ENCODE measurements around the gene NR2C2. TPM values are rescaled to one million over a fixed set of nuclear protein-coding genes. Genes with fewer than 3 reads are reported as not detected.

The NR2C2 gene
- total RNA-seq, 4 donors from 2014 or later, result 32.2 to 60.6 (median 47.8) TPM

GRCh38 chr3:14949126-14949525, 1.7 kb downstream of the NR2C2 start:
- Histone ChIP-seq H3K4me1 (peaks cover 18 to 60% (median 23%) of the 10 kb centered on the region in 4 donors), H3K9me3 (no peaks in the 10 kb centered on the region), H3K4me3 (peak overlapping the region; percentile 54 to 97 (median 88)), H3K27ac (peak overlapping the region; percentile 99 to 100 (median 99)), H3K36me3 (peaks cover 0 to 16% (median 4%) of the 10 kb centered on the region in 4 donors), H3K27me3 (no peaks in the 10 kb centered on the region)
- in situ Hi-C loops (cut with MboI; ENCODE audit: low pct_ligation_motif_present in 1 of 4, low pct_unique_long_range_greater_than_20kb in 1 of 4, low sequenced_read_pairs in 3 of 4) (no loop called here), intact Hi-C loops (cut with DNase I; ENCODE audit: low total_unique reads) (loop anchor here (10.0 kb wide), 1 partner anchor 116 kb away; the partner anchor contains the start of gene MRPS25)
- TF ChIP-seq EP300 (IDR thresholded peaks at IDR 0.05; ENCODE audit: low read depth) (no peak), CTCF (IDR thresholded peaks at IDR 0.05) (no peak), POLR2AphosphoS5 (IDR thresholded peaks at IDR 0.05) (no peak), POLR2A (IDR thresholded peaks at IDR 0.05) (no peak)
- WGBS, 2 donors (ENCODE audit: low coverage in 1 of 2), result 46 to 57% methylated on average over 1 to 5 of the region's 5 CpGs
- DNase-seq, result no peak

GRCh38 chr3:14950274-14950673, 2.9 kb downstream of the NR2C2 start:
- peaks cover 0 to 5% (median 2%) of the 10 kb centered on the region in 4 donors for H3K36me3 ChIP-seq
- in situ Hi-C loops (cut with MboI; ENCODE audit: low pct_ligation_motif_present in 1 of 4, low pct_unique_long_range_greater_than_20kb in 1 of 4, low sequenced_read_pairs in 3 of 4), result no loop called here
- H3K4me3 ChIP-seq, result no peak overlapping the region
- no peak overlapping the region for H3K27ac ChIP-seq
- peaks cover 17 to 50% (median 23%) of the 10 kb centered on the region in 4 donors for H3K4me1 ChIP-seq
- 92 to 93% methylated on average over 2 of the region's 2 CpGs for WGBS, 2 donors (ENCODE audit: low coverage in 1 of 2)
- DNase-seq, result no peak
- H3K9me3 ChIP-seq, result no peaks in the 10 kb centered on the region
- TF ChIP-seq CTCF (IDR thresholded peaks at IDR 0.05) (no peak), EP300 (IDR thresholded peaks at IDR 0.05; ENCODE audit: low read depth) (no peak), POLR2A (IDR thresholded peaks at IDR 0.05) (no peak), POLR2AphosphoS5 (IDR thresholded peaks at IDR 0.05) (no peak)
- intact Hi-C loops (cut with DNase I; ENCODE audit: low total_unique reads), result no loop called here
- H3K27me3 ChIP-seq, result no peaks in the 10 kb centered on the region

- WGBS, 2 donors (ENCODE audit: low coverage in 1 of 2), result 86% methylated on average over 1 of the region's 1 CpG; no CpG with 5 or more reads in 1 of the 2 donors
Observed at GRCh38 chr3:14957153-14957552, 9.8 kb downstream of the NR2C2 start.

GRCh38 chr3:14957925-14958324, 10.5 kb downstream of the NR2C2 start:
- in situ Hi-C loops (cut with MboI; ENCODE audit: low pct_ligation_motif_present in 1 of 4, low pct_unique_long_range_greater_than_20kb in 1 of 4, low sequenced_read_pairs in 3 of 4) (no loop called here), intact Hi-C loops (cut with DNase I; ENCODE audit: low total_unique reads) (no loop called here)
- Histone ChIP-seq H3K4me3 (no peak overlapping the region), H3K27me3 (no peaks in the 10 kb centered on the region), H3K9me3 (no peaks in the 10 kb centered on the region), H3K27ac (no peak overlapping the region), H3K4me1 (peaks cover 0 to 40% (median 3%) of the 10 kb centered on the region in 4 donors), H3K36me3 (no peaks in the 10 kb centered on the region)
- 31 to 33% methylated on average over 1 of the region's 1 CpG for WGBS, 2 donors (ENCODE audit: low coverage in 1 of 2)
- DNase-seq, result no peak
- TF ChIP-seq EP300 (IDR thresholded peaks at IDR 0.05; ENCODE audit: low read depth), result no peak
- no peak for TF ChIP-seq POLR2AphosphoS5 (IDR thresholded peaks at IDR 0.05)
- TF ChIP-seq CTCF (IDR thresholded peaks at IDR 0.05), result no peak
- no peak for TF ChIP-seq POLR2A (IDR thresholded peaks at IDR 0.05)

More at GRCh38 chr3:14957153-14957552, 9.8 kb downstream of the NR2C2 start:
- Histone ChIP-seq H3K27me3 (no peaks in the 10 kb centered on the region), H3K27ac (no peak overlapping the region), H3K9me3 (no peaks in the 10 kb centered on the region), H3K4me1 (peaks cover 0 to 47% (median 3%) of the 10 kb centered on the region in 4 donors), H3K36me3 (no peaks in the 10 kb centered on the region), H3K4me3 (no peak overlapping the region)
- TF ChIP-seq CTCF (IDR thresholded peaks at IDR 0.05), result no peak
- TF ChIP-seq EP300 (IDR thresholded peaks at IDR 0.05; ENCODE audit: low read depth), result no peak
- no peak for TF ChIP-seq POLR2A (IDR thresholded peaks at IDR 0.05)
- no peak for TF ChIP-seq POLR2AphosphoS5 (IDR thresholded peaks at IDR 0.05)
- intact Hi-C loops (cut with DNase I; ENCODE audit: low total_unique reads), result no loop called here
- in situ Hi-C loops (cut with MboI; ENCODE audit: low pct_ligation_motif_present in 1 of 4, low pct_unique_long_range_greater_than_20kb in 1 of 4, low sequenced_read_pairs in 3 of 4), result no loop called here
- DNase-seq, result no peak

Measured in transverse colon (tissue), 4 donors.